ENCODE data around the gene ZMYND15. TPM values are rescaled to one million over a fixed set of nuclear protein-coding genes. Genes with fewer than 3 reads are reported as not detected.

The ZMYND15 gene
- total and polyA plus RNA-seq, 2 experiments from 2014 or later, result 0.32 to 1.4 TPM

DNA sequence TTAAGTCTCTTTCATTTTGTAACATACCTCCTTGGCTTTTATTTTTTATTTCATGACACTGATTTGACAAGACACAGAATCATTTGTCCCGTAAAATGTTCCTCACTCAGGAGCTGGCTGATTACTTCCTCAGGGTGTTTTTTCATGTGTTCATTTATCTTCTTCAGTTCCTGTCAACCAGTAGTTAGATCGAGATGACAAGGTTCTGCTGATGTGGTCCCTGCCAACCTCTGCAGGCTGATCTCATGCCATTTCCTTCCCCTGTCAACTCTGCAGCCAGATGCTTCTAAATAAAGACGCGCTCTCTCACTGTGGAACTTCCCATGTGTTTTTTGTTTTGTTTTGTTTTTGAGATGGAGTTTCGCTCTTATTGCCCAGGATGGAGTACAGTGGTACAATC, 8.2 kb downstream of the ZMYND15 start:
- DNase-seq (ENCODE audit: low spot score) (no peak), ATAC-seq (no peak)
- H3K9me2 ChIP-seq (ENCODE audit: insufficient read depth), result no peaks in the 10 kb centered on the region
- H4K20me1 ChIP-seq (replicated peaks; ENCODE audit: insufficient read depth), result no peaks in the 10 kb centered on the region
- peaks cover 11% of the 10 kb centered on the region for H3K4me1 ChIP-seq (ENCODE audit: insufficient read depth)
- H2AFZ ChIP-seq, result no peak overlapping the region
- H3K27ac ChIP-seq (ENCODE audit: low read depth), result no peak overlapping the region
- Mint-ChIP-seq H3K27ac (no peak overlapping the region), H3K4me3 (no peak overlapping the region), H3K36me3 (ENCODE audit: low read depth) (no peaks in the 10 kb centered on the region), H3K9me3 (no peaks in the 10 kb centered on the region; the same call in 2 of the 3 replicates), H3K27me3 (ENCODE audit: insufficient read depth, low read depth, poor library complexity) (peaks cover 19% of the 10 kb centered on the region), H3K4me1 (peaks cover 24% of the 10 kb centered on the region; the same call in 2 of the 3 replicates)
- no peak overlapping the region for H3K4me2 ChIP-seq
- no peak for TF ChIP-seq EZH2phosphoT487 (IDR thresholded peaks at IDR 0.05; ENCODE audit: unreplicated experiment)
- TF ChIP-seq ZNF331 (CRISPR knock-in tag; IDR thresholded peaks at IDR 0.05; ENCODE audit: low read depth), result no peak
- no peak for TF ChIP-seq EZH2 (IDR thresholded peaks at IDR 0.05; ENCODE audit: low read depth, unreplicated experiment)
- no peak for TF ChIP-seq STAT1 (IDR thresholded peaks at IDR 0.05; ENCODE audit: unreplicated experiment)
- TF ChIP-seq NANOG (IDR thresholded peaks at IDR 0.05; ENCODE audit: borderline replicate concordance), result no peak
- no peak for TF ChIP-seq POLR2AphosphoS5 (IDR thresholded peaks at IDR 0.05; ENCODE audit: low read depth)
- no peak for TF ChIP-seq ZNF114 (CRISPR knock-in tag; IDR thresholded peaks at IDR 0.05)
- no peak for TF ChIP-seq JUNB (IDR thresholded peaks at IDR 0.05; ENCODE audit: unreplicated experiment)
- H3K79me2 ChIP-seq (replicated peaks; ENCODE audit: insufficient read depth), result no peaks in the 10 kb centered on the region
- no peak overlapping the region for H3K4me3 ChIP-seq
- 0 out of 2 replicates have a peak, but pooled peaks cover 13% of the 10 kb centered on the region for H3F3A ChIP-seq (replicated peaks; ENCODE audit: low read depth)
- no peaks in the 10 kb centered on the region for H3K36me3 ChIP-seq (ENCODE audit: insufficient read depth)
- H3K27me3 ChIP-seq (ENCODE audit: insufficient read depth), result no peaks in the 10 kb centered on the region

DNA sequence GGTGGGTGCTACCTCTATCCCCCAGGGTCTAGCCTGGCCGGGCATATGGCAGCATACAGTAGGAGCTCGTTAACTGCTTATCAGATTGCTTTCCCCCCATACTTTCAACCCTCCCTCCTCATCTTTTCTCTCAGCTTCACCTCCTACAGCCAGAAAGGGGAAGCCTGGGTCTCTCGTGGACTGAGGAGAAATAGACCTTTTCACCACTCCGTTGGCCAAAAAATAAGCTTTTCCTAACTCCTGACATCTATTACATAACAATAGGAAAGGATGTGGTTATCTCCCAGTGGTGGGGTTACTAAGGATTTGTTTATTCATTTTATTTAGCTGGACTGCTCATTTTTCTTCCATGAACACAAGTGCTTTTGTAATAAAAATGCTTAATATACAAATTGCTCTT, 9.1 kb downstream of the ZMYND15 start:
- Mint-ChIP-seq H3K9me3 (no peaks in the 10 kb centered on the region; the same call in 2 of the 3 replicates), H3K27ac (no peak overlapping the region), H3K4me1 (peaks cover 24% of the 10 kb centered on the region), H3K4me3 (no peak overlapping the region), H3K27me3 (ENCODE audit: insufficient read depth, low read depth, poor library complexity) (peaks cover 14% of the 10 kb centered on the region), H3K36me3 (ENCODE audit: low read depth) (no peaks in the 10 kb centered on the region)
- 0 out of 2 replicates have a peak, but pooled peaks cover 13% of the 10 kb centered on the region for H3F3A ChIP-seq (replicated peaks; ENCODE audit: low read depth)
- ATAC-seq, result no peak
- no peaks in the 10 kb centered on the region for H3K79me2 ChIP-seq (replicated peaks; ENCODE audit: insufficient read depth)
- no peaks in the 10 kb centered on the region for H3K27me3 ChIP-seq (ENCODE audit: insufficient read depth)
- H3K36me3 ChIP-seq (ENCODE audit: insufficient read depth), result no peaks in the 10 kb centered on the region
- H3K4me2 ChIP-seq, result no peak overlapping the region
- TF ChIP-seq EZH2phosphoT487 (IDR thresholded peaks at IDR 0.05; ENCODE audit: unreplicated experiment), result no peak
- no peak for TF ChIP-seq CREB1 (CRISPR knock-in tag; IDR thresholded peaks at IDR 0.05; ENCODE audit: low read depth)
- no peak for TF ChIP-seq STAT1 (IDR thresholded peaks at IDR 0.05; ENCODE audit: unreplicated experiment)
- no peak for TF ChIP-seq JUNB (IDR thresholded peaks at IDR 0.05; ENCODE audit: unreplicated experiment)
- TF ChIP-seq, protein P1, sequence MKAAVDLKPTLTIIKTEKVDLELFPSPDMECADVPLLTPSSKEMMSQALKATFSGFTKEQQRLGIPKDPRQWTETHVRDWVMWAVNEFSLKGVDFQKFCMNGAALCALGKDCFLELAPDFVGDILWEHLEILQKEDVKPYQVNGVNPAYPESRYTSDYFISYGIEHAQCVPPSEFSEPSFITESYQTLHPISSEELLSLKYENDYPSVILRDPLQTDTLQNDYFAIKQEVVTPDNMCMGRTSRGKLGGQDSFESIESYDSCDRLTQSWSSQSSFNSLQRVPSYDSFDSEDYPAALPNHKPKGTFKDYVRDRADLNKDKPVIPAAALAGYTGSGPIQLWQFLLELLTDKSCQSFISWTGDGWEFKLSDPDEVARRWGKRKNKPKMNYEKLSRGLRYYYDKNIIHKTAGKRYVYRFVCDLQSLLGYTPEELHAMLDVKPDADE (IDR thresholded peaks at IDR 0.05), result no peak
- TF ChIP-seq EZH2 (IDR thresholded peaks at IDR 0.05; ENCODE audit: low read depth, unreplicated experiment), result no peak
- TF ChIP-seq ZNF462 (CRISPR knock-in tag; IDR thresholded peaks at IDR 0.05), result no peak
- TF ChIP-seq ZNF331 (CRISPR knock-in tag; IDR thresholded peaks at IDR 0.05; ENCODE audit: low read depth), result no peak
- DNase-seq (ENCODE audit: low spot score), result no peak
- H3K9me2 ChIP-seq (ENCODE audit: insufficient read depth), result no peaks in the 10 kb centered on the region
- no peaks in the 10 kb centered on the region for H4K20me1 ChIP-seq (replicated peaks; ENCODE audit: insufficient read depth)
- no peak overlapping the region for H3K4me3 ChIP-seq
- H3K27ac ChIP-seq (ENCODE audit: low read depth), result no peak overlapping the region
- peaks cover 11% of the 10 kb centered on the region for H3K4me1 ChIP-seq (ENCODE audit: insufficient read depth)
- no peak overlapping the region for H2AFZ ChIP-seq

Measured in GM23338 (cell line).